Pancreas (tissue), 10 donors: Measurements from ENCODE around the gene YJEFN3. TPM values are rescaled to one million over a fixed set of nuclear protein-coding genes. Genes with fewer than 3 reads are reported as not detected.
A peak's percentile ranks its signal among the peaks of the same experiment; 100 is the strongest.

Experiments
- ATAC-seq, 4 donors: fragments of 200-7000 bp; cut with Tn5 transposase; one replicate each; pipeline versions ENCODE4 v1.8.0 to v1.9.1; 2020; ENCODE audit warnings: mild to moderate bottlenecking in 4 of 4, moderate library complexity in 4 of 4
- DNase-seq, 6 donors: peaks; one replicate each; pipeline ENCODE4 v3.0.0-alpha.2; 2020
- FAIRE-seq: peaks from 2 replicates; lab custom pipeline; 2012; peaks lifted over from hg19 to GRCh38; lab: Jason Lieb, UNC
- H3K27ac ChIP-seq, 4 donors: fragments of 200-600 bp; sonication (generic); 1 replicate in 3 of 4; 2 replicates in 1 of 4; pipeline versions ENCODE4 v1.5.0 to v1.8.0; 2020
- H3K27me3 ChIP-seq, 4 donors: fragments of 200-600 bp; one replicate each; pipeline ENCODE4 v1.8.0; 2021
- H3K36me3 ChIP-seq, 3 donors: fragments of 200-600 bp; sonication (generic) in 1 of 3; one replicate each; pipeline versions ENCODE4 v1.5.0 to v1.8.0; 2020 to 2021
- H3K4me1 ChIP-seq, 3 donors: fragments of 200-600 bp; one replicate each; pipeline ENCODE4 v1.8.0; 2021
- H3K4me3 ChIP-seq, 4 donors: fragments of 200-600 bp; sonication (generic) in 2 of 4; one replicate each; pipeline versions ENCODE4 v1.5.0 to v1.8.0; 2020 to 2021
- H3K9me3 ChIP-seq, 4 donors: fragments of 200-600 bp; one replicate each; pipeline ENCODE4 v1.8.0; 2021
- WGBS, 2 donors: extraction: QIAGEN DNeasy Blood & Tissue Kit; methylation state at CpG; one replicate each; pipeline ENCODE4 v1.1.7; 2013; 5-methylcytosine and 5-hydroxymethylcytosine counted together
- intact Hi-C, 3 donors: fragments of 100-400 bp; cut with DNase I; formaldehyde crosslinking; loops; one replicate each; pipeline versions ENCODE4 v1.11.1 to v1.14.2; 2022
- polyA plus RNA-seq, 2 donors: library from polyadenylated mRNA; stranded (reverse); fragments of 200-250 nt; gene quantifications; one replicate each; pipeline ENCODE4 v1.2.3, GENCODE V29; 2013
- total RNA-seq, 6 donors: library from RNA; stranded (reverse); fragmentation: NEBNext Ultra II Directional in 4 of 6; extraction: Animal tissue kit (Norgen Biotek cat#: 25700) in 4 of 6; gene quantifications; one replicate each; pipeline versions ENCODE4 v1.2.1 to v1.2.4, GENCODE V29; 2021 to 2023
- TF ChIP-seq, protein P1 (sequence below), 4 donors: fragments of 200-600 bp; sonication (generic) in 3 of 4; IDR thresholded peaks; one replicate each; pipeline versions ENCODE4 v1.5.0 to v1.8.0; 2021; ENCODE audit warnings: antibody characterized with exemption in 4 of 4
- donor health status: healthy with polysubstance abuse.
- donor health status: DM: no; HTN: no; CAD: no; lungs with moderate emphysema.
- donor health status: DM: no; HTN: no; CAD: no.
- donor health status: control.
- donor health status: control.
- donor health status: Bipolar disorder and iron deficiency.
- donor health status: DM: yes; HTN: yes; CAD: no.
- donor health status: DM: no; HTN: no; CAD: no.
- donor health status: DM: no; HTN: no; CAD: no.
- donor health status: DM: yes; HTN: yes; CAD: no.

Gene YJEFN3
- total and polyA plus RNA-seq, 8 donors = 0.76 to 38.8 (median 2.3) TPM

- no peak for FAIRE-seq
- H3K9me3 ChIP-seq = no peaks in the 10 kb centered on the region
Measured at GRCh38 chr19:19531951-19532805, 3.5 kb downstream of the YJEFN3 start.

GRCh38 chr19:19532806-19533701, 4.3 kb downstream of the YJEFN3 start:
- no peak overlapping the region for H3K4me3 ChIP-seq
- no peak for DNase-seq

More at GRCh38 chr19:19531951-19532805, 3.5 kb downstream of the YJEFN3 start:
- Histone ChIP-seq H3K4me3 (no peak overlapping the region), H3K4me1 (no peaks in the 10 kb centered on the region), H3K36me3 (peaks cover 0 to 8% (median 0%) of the 10 kb centered on the region in 3 donors), H3K27ac (no peak overlapping the region), H3K27me3 (no peaks in the 10 kb centered on the region)
- ATAC-seq (peak; percentile 86 to 90 (median 88)), DNase-seq (peak; percentile 63 to 98 (median 84))
- TF ChIP-seq, protein P1, sequence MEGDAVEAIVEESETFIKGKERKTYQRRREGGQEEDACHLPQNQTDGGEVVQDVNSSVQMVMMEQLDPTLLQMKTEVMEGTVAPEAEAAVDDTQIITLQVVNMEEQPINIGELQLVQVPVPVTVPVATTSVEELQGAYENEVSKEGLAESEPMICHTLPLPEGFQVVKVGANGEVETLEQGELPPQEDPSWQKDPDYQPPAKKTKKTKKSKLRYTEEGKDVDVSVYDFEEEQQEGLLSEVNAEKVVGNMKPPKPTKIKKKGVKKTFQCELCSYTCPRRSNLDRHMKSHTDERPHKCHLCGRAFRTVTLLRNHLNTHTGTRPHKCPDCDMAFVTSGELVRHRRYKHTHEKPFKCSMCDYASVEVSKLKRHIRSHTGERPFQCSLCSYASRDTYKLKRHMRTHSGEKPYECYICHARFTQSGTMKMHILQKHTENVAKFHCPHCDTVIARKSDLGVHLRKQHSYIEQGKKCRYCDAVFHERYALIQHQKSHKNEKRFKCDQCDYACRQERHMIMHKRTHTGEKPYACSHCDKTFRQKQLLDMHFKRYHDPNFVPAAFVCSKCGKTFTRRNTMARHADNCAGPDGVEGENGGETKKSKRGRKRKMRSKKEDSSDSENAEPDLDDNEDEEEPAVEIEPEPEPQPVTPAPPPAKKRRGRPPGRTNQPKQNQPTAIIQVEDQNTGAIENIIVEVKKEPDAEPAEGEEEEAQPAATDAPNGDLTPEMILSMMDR (IDR thresholded peaks at IDR 0.05) = peak; percentile 89 to 94 (median 92)
- 21% methylated on average over 48 of the region's 48 CpGs for WGBS, 2 donors
- intact Hi-C loops = loop anchor here in 2 of 3 donors (5.0 to 10.0 kb wide), 3 partner anchors 110 to 423 kb away; partner anchors contain the start of gene GMIP (in 1 of the 2)

GRCh38 chr19:19533841-19534240, 5.1 kb downstream of the YJEFN3 start:
- Histone ChIP-seq H3K27me3 (no peaks in the 10 kb centered on the region), H3K4me1 (peaks cover 0 to 8% (median 0%) of the 10 kb centered on the region in 3 donors), H3K4me3 (no peak overlapping the region), H3K9me3 (no peaks in the 10 kb centered on the region), H3K27ac (no peak overlapping the region), H3K36me3 (no peaks in the 10 kb centered on the region)
- 85 to 86% methylated on average over 6 of the region's 6 CpGs for WGBS, 2 donors
- TF ChIP-seq, protein P1 (IDR thresholded peaks at IDR 0.05) = no peak
- FAIRE-seq (no peak), ATAC-seq (no peak), DNase-seq (no peak)
- intact Hi-C loops = loop anchor here in 2 of 3 donors (5.0 to 10.0 kb wide), 3 partner anchors 108 to 421 kb away; partner anchors contain the start of gene GMIP (in 1 of the 2)

More at GRCh38 chr19:19532806-19533701, 4.3 kb downstream of the YJEFN3 start:
- H3K27me3 ChIP-seq = no peaks in the 10 kb centered on the region
- 67 to 78% methylated on average over 14 of the region's 14 CpGs for WGBS, 2 donors
- H3K4me1 ChIP-seq = peaks cover 0 to 1% (median 0%) of the 10 kb centered on the region in 3 donors
- no peak overlapping the region for H3K27ac ChIP-seq
- no peaks in the 10 kb centered on the region for H3K9me3 ChIP-seq
- intact Hi-C loops = loop anchor here in 2 of 3 donors (5.0 to 10.0 kb wide), 3 partner anchors 109 to 422 kb away; partner anchors contain the start of gene GMIP (in 1 of the 2)
- no peak for ATAC-seq
- TF ChIP-seq, protein P1 (IDR thresholded peaks at IDR 0.05) = no peak
- peaks cover 0 to under 1% (median 0%) of the 10 kb centered on the region in 3 donors for H3K36me3 ChIP-seq
- no peak for FAIRE-seq

GRCh38 chr19:19534556-19535265, 6.0 kb downstream of the YJEFN3 start:
- Histone ChIP-seq H3K27ac (no peak overlapping the region), H3K27me3 (peaks cover 0 to 2% (median 0%) of the 10 kb centered on the region in 4 donors), H3K4me1 (peaks cover 0 to 8% (median 0%) of the 10 kb centered on the region in 3 donors), H3K36me3 (no peaks in the 10 kb centered on the region), H3K9me3 (no peaks in the 10 kb centered on the region), H3K4me3 (no peak overlapping the region)
- FAIRE-seq (no peak), DNase-seq (peak in 1 of 6 donors; percentile 9), ATAC-seq (no peak)
- TF ChIP-seq, protein P1 (IDR thresholded peaks at IDR 0.05) = no peak
- intact Hi-C loops = loop anchor here in 2 of 3 donors (5.0 to 10.0 kb wide), 3 partner anchors 108 to 420 kb away; partner anchors contain the start of gene GMIP (in 1 of the 2)
- WGBS, 2 donors = 58 to 71% methylated on average over 27 of the region's 27 CpGs
